GM23338 (cell line): ENCODE measurements around the gene GALNT9.

ENCODE experiments used
- EZH2phosphoT487 ChIP-seq: fragments of 200-600 bp; sonication (generic); IDR thresholded peaks from one replicate; pipeline ENCODE4 v1.8.1; 2018; ENCODE audit warnings: antibody characterized with exemption; ENCODE audit not compliant: unreplicated experiment
- POLR2AphosphoS5 ChIP-seq: IDR thresholded peaks from 2 replicates; pipeline ENCODE4 v1.6.1; 2016; ENCODE audit warnings: antibody characterized with exemption, low read depth
- TF ChIP-seq, protein P1 (sequence below), 2 experiments: fragments of 200-600 bp in 1 of 2; sonication (generic) in 1 of 2; conservative IDR thresholded peaks; 2 replicates each; pipeline versions ENCODE4 v1.5.1 to v1.6.1; 2016 to 2017; ENCODE audit warnings: antibody characterized with exemption in 2 of 2, low read depth in 2 of 2, mild to moderate bottlenecking in 2 of 2, moderate library complexity in 1 of 2

GRCh38 chr12:132161796-132162507 is 167.4 kb downstream of the GALNT9 start:
- TF ChIP-seq, protein P1, sequence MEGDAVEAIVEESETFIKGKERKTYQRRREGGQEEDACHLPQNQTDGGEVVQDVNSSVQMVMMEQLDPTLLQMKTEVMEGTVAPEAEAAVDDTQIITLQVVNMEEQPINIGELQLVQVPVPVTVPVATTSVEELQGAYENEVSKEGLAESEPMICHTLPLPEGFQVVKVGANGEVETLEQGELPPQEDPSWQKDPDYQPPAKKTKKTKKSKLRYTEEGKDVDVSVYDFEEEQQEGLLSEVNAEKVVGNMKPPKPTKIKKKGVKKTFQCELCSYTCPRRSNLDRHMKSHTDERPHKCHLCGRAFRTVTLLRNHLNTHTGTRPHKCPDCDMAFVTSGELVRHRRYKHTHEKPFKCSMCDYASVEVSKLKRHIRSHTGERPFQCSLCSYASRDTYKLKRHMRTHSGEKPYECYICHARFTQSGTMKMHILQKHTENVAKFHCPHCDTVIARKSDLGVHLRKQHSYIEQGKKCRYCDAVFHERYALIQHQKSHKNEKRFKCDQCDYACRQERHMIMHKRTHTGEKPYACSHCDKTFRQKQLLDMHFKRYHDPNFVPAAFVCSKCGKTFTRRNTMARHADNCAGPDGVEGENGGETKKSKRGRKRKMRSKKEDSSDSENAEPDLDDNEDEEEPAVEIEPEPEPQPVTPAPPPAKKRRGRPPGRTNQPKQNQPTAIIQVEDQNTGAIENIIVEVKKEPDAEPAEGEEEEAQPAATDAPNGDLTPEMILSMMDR (conservative IDR thresholded peaks at IDR 0.05; ENCODE audit: low read depth in 2 of 2) = no peak
- TF ChIP-seq EZH2phosphoT487 = no peak
- no peak for TF ChIP-seq POLR2AphosphoS5
